D721Med (cell line): ENCODE measurements around the gene TAC3.
"Not testable (repeated sequence)": the region's sequence is repeated elsewhere in the genome, so short reads cannot be mapped to it uniquely, and the experiment has no call there.

Source experiments
- DNase-seq: peaks from one replicate; pipeline ENCODE4 v3.0.0; 2011; ENCODE audit warnings: low spot score; ENCODE audit not compliant: insufficient read length
- FAIRE-seq: peaks from 2 replicates; lab custom pipeline; 2011; peaks lifted over from hg19 to GRCh38; lab: Jason Lieb, UNC
- TF ChIP-seq, protein P1 (sequence below): IDR thresholded peaks from 2 replicates; pipeline ENCODE4 v1.5.1; 2012; ENCODE audit warnings: mild to moderate bottlenecking, control low read depth; ENCODE audit not compliant: insufficient read depth; ENCODE audit errors: missing control alignments

Gene TAC3

GRCh38 chr12:57019983-57020719 is 3.8 kb upstream of the TAC3 start:
- TF ChIP-seq, protein P1, sequence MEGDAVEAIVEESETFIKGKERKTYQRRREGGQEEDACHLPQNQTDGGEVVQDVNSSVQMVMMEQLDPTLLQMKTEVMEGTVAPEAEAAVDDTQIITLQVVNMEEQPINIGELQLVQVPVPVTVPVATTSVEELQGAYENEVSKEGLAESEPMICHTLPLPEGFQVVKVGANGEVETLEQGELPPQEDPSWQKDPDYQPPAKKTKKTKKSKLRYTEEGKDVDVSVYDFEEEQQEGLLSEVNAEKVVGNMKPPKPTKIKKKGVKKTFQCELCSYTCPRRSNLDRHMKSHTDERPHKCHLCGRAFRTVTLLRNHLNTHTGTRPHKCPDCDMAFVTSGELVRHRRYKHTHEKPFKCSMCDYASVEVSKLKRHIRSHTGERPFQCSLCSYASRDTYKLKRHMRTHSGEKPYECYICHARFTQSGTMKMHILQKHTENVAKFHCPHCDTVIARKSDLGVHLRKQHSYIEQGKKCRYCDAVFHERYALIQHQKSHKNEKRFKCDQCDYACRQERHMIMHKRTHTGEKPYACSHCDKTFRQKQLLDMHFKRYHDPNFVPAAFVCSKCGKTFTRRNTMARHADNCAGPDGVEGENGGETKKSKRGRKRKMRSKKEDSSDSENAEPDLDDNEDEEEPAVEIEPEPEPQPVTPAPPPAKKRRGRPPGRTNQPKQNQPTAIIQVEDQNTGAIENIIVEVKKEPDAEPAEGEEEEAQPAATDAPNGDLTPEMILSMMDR = no peak
- DNase-seq = no peak
- no peak for FAIRE-seq

- no peak for DNase-seq
- no peak for FAIRE-seq
- TF ChIP-seq, protein P1 = no peak
Measured at GRCh38 chr12:57018906-57019305, 2.6 kb upstream of the TAC3 start.

DNA sequence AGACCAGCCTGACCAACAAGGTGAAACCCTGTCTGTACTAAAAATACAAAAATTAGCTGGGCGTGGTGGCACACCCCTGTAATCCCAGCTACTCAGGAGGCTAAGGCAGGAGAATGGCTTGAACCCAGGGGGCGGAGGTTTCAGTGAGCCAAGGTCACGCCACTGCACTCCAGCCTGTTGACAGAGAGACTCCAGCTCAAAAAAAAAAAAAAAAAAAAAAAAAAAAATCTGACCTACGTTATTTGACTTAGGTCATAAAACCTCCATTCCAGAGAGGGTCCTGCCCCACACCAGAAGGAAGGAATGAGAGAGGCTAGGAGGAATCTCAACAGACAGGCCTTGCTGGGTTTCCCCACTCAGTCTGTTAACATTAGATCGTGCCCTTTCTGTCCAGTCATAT is 2.0 kb upstream of the TAC3 start:
- FAIRE-seq, DNase-seq: not testable (repeated sequence)

- FAIRE-seq = no peak
Measured at GRCh38 chr12:57012600-57013465, 3.5 kb downstream of the TAC3 start.

GRCh38 chr12:57011438-57012424 is 4.6 kb downstream of the TAC3 start:
- DNase-seq (no peak), FAIRE-seq (no peak)
- TF ChIP-seq, protein P1 = no peak

More at GRCh38 chr12:57012600-57013465, 3.5 kb downstream of the TAC3 start:
- DNase-seq = no peak
- TF ChIP-seq, protein P1 = peak; percentile 26

GRCh38 chr12:57010627-57011247 is 5.6 kb downstream of the TAC3 start:
- no peak for FAIRE-seq
- no peak for DNase-seq

More at GRCh38 chr12:57010627-57011247, 5.6 kb downstream of the TAC3 start:
- TF ChIP-seq, protein P1 = no peak
